B cell (primary cell): ENCODE results near the gene DDI2. TPM values are rescaled to one million over a fixed set of nuclear protein-coding genes. Genes with fewer than 3 reads are reported as not detected.

Experiments
- ATAC-seq: fragments of 200-7000 bp; cut with Tn5 transposase; one replicate; pipeline ENCODE4 v1.10.0; 2021; ENCODE audit warnings: low read depth, mild to moderate bottlenecking, moderate number of reproducible peaks, moderate library complexity
- CTCF ChIA-PET: fragments of 350-600 bp; sonication (Branson Sonifier 250); formaldehyde crosslinking; loops from one replicate; lab custom pipeline; 2021; ENCODE audit warnings: antibody characterized with exemption, inconsistent platforms; lab: Charles Lee
- POLR2A ChIA-PET: fragments of 350-600 bp; sonication (Branson Sonifier 250); formaldehyde crosslinking; loops from one replicate; lab custom pipeline; 2021; ENCODE audit warnings: antibody characterized with exemption; lab: Charles Lee
- DNase-seq: peaks from one replicate; pipeline ENCODE4 v3.0.0; 2013
- H2AFZ ChIP-seq: 2 replicates; pipeline ENCODE4 v1.6.1; 2012; ENCODE audit warnings: mild to moderate bottlenecking, low read depth, low read length; ENCODE audit not compliant: insufficient read depth, poor library complexity, severe bottlenecking
- H3K27ac ChIP-seq, 2 donors: 1 replicate in 1 of 2; 2 replicates in 1 of 2; pipeline ENCODE4 v1.5.1; 2012 to 2013; ENCODE audit warnings: low read length in 2 of 2, mild to moderate bottlenecking in 2 of 2, moderate library complexity in 1 of 2
- H3K27me3 ChIP-seq, 4 experiments: fragments of 200-600 bp in 1 of 4; sonication (generic) in 1 of 4; replicated peaks in 1 of 4; 1 replicate in 2 of 4; 2 replicates in 2 of 4; pipeline versions ENCODE4 v1.6.1 to v1.7.0; 2013 to 2016; ENCODE audit warnings: low read length in 3 of 4, mild to moderate bottlenecking in 2 of 4, mixed read lengths in 1 of 4, moderate library complexity in 1 of 4; ENCODE audit not compliant: insufficient read depth in 4 of 4, control insufficient read depth in 3 of 4; ENCODE audit errors: control extremely low read depth in 1 of 4
- H3K36me3 ChIP-seq, 2 experiments: replicated peaks in 1 of 2; 1 replicate in 1 of 2; 2 replicates in 1 of 2; pipeline versions ENCODE4 v1.6.1 to v1.7.1; 2013; ENCODE audit warnings: low read length in 1 of 2; ENCODE audit not compliant: insufficient read depth in 2 of 2, control insufficient read depth in 1 of 2; ENCODE audit errors: control extremely low read depth in 1 of 2, extremely low read depth in 1 of 2
- H3K4me1 ChIP-seq, 2 donors: fragments of 200-600 bp in 1 of 2; sonication (generic) in 1 of 2; 1 replicate in 1 of 2; 2 replicates in 1 of 2; pipeline versions ENCODE4 v1.5.1 to v1.6.1; 2013 to 2017; ENCODE audit warnings: low read length in 2 of 2; ENCODE audit not compliant: control insufficient read depth in 2 of 2, insufficient read depth in 2 of 2
- H3K4me2 ChIP-seq: replicated peaks from 2 replicates; pipeline ENCODE3; 2012; ENCODE audit warnings: mild to moderate bottlenecking, low read depth, low read length; ENCODE audit not compliant: poor library complexity, severe bottlenecking
- H3K4me3 ChIP-seq, 5 experiments: fragments of 200-600 bp in 1 of 5; sonication (generic) in 1 of 5; 1 replicate in 3 of 5; 2 replicates in 2 of 5; pipeline versions ENCODE4 v1.5.1 to v1.7.0; 2011 to 2016; ENCODE audit warnings: low read length in 4 of 5, mild to moderate bottlenecking in 4 of 5, low read depth in 2 of 5, control low read depth in 1 of 5, moderate library complexity in 1 of 5; ENCODE audit not compliant: insufficient read depth in 1 of 5; ENCODE audit errors: control extremely low read depth in 1 of 5, extremely low read depth in 1 of 5
- H3K79me2 ChIP-seq: fragments of 200-600 bp; sonication (generic); one replicate; pipeline ENCODE4 v1.6.0; 2016; ENCODE audit warnings: low read length; ENCODE audit not compliant: control insufficient read depth, insufficient read depth
- H3K9ac ChIP-seq: fragments of 200-600 bp; sonication (generic); 2 replicates; pipeline ENCODE4 v1.6.1; 2017; ENCODE audit warnings: mild to moderate bottlenecking, low read length, moderate library complexity
- H3K9me3 ChIP-seq, 3 donors: one replicate each; pipeline versions ENCODE4 v1.6.1 to v1.7.1; 2013; ENCODE audit warnings: low read length in 2 of 3; ENCODE audit not compliant: control insufficient read depth in 2 of 3, insufficient read depth in 1 of 3; ENCODE audit errors: control extremely low read depth in 1 of 3
- H4K20me1 ChIP-seq: 2 replicates; pipeline ENCODE4 v1.6.0; 2012; ENCODE audit warnings: mild to moderate bottlenecking, low read length; ENCODE audit not compliant: insufficient read depth, control insufficient read depth, poor library complexity, severe bottlenecking
- H3K27ac Mint-ChIP-seq: one replicate; pipeline ENCODE4 v1.8.0; 2021; ENCODE audit warnings: mixed read lengths
- H3K27me3 Mint-ChIP-seq: one replicate; pipeline ENCODE4 v1.8.0; 2021; ENCODE audit warnings: mixed read lengths
- H3K4me1 Mint-ChIP-seq: one replicate; pipeline ENCODE4 v1.8.0; 2021; ENCODE audit warnings: mixed read lengths
- H3K4me3 Mint-ChIP-seq: one replicate; pipeline ENCODE4 v1.8.0; 2021; ENCODE audit warnings: mixed read lengths
- H3K9me3 Mint-ChIP-seq: one replicate; pipeline ENCODE4 v1.8.0; 2022; ENCODE audit warnings: mixed read lengths; ENCODE audit not compliant: insufficient read depth
- EZH2 ChIP-seq: IDR thresholded peaks from 2 replicates; pipeline ENCODE4 v1.6.1; 2012; ENCODE audit warnings: borderline replicate concordance, low read depth, mild to moderate bottlenecking, moderate library complexity, low read length; ENCODE audit not compliant: insufficient read depth, poor library complexity, severe bottlenecking
- WGBS: methylation state at CpG from one replicate; pipeline ENCODE4 v1.1.5; 2013; ENCODE audit warnings: missing lambda C conversion rate; ENCODE audit not compliant: insufficient coverage; 5-methylcytosine and 5-hydroxymethylcytosine counted together
- intact Hi-C: fragments of 100-400 bp; cut with micrococcal nuclease; formaldehyde crosslinking; loops from one replicate; pipeline ENCODE4 v1.10.0; 2022
- polyA plus RNA-seq: library from polyadenylated mRNA; depleted of rRNA; stranded (reverse); fragments of >200 nt; gene quantifications from 2 replicates; pipeline ENCODE4 v1.2.3, GENCODE V29; 2012
- total RNA-seq, 2 donors: library from RNA; stranded (reverse); fragments of 120-200 nt in 1 of 2; gene quantifications; 1 replicate in 1 of 2; 2 replicates in 1 of 2; pipeline versions ENCODE4 v1.2.3 to v1.2.4, GENCODE V29; 2013 to 2022
- TF ChIP-seq, protein P1 (sequence below): fragments of 200-600 bp; IDR thresholded peaks from one replicate; pipeline ENCODE4 v1.8.0; 2022; ENCODE audit warnings: antibody characterized with exemption, mild to moderate bottlenecking

Gene DDI2
- total and polyA plus RNA-seq, 2 donors (not counting 1 experiment from before 2014, with no cell fraction given), result 8.5 to 61.0 TPM

DNA sequence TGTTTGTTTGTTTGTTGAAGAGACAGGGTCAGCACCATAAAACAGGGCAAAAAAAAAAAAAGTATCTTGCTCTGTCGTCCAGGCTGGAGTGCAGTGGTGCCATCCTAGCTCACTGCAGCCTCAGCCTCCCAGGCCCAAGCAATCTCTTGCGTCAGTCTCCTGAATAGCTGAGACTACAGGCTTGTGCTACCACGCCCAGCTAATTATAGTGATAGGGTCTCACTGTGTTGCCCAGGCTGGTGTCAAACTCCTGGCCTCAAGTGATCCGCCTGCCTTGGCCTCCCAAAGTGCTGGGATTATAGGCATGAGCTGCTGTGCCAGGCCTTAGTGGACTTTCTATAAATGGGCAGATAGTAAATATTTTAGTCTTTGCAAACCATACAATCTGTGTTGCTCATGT lies 19.2 kb downstream of the DDI2 start:
- ChIA-PET POLR2A (interaction anchor here (0.6 kb wide), 1 partner anchor 15 kb away, joined by 3 read pairs; no protein-coding TSS in a partner anchor), CTCF (interaction anchor here (1.0 to 1.3 kb wide), 2 partner anchors 9 to 11 kb away, joined by 3 read pairs; no protein-coding TSS in a partner anchor)

DNA sequence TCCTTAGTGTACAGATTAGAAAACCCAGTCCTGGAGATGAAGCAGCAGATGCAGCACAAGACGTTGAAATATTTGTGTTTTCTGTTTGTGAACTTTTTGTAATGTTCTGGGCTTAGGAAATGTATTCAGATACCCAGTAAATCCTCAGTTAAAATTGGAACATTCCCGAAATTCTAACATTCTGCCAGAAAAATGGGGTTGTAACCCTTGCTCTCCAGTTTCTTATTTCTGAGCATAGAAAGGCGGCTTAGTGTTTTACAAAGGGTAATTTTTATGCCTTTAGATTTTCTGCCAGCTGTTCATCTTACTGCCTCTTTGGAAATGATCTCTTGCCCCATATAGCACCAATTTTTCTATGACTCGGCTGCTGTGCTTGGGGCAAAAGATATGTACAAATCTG lies 20.6 kb downstream of the DDI2 start:
- ATAC-seq, result no peak
- Histone ChIP-seq H4K20me1 (peaks cover 11% of the 10 kb centered on the region), H3K36me3 (peaks cover 8 to 86% of the 10 kb centered on the region in 2 experiments), H3K27me3 (no peaks in the 10 kb centered on the region), H3K79me2 (peaks cover 60% of the 10 kb centered on the region), H2AFZ (no peak overlapping the region), H3K9ac (no peak overlapping the region), H3K9me3 (no peaks in the 10 kb centered on the region), H3K27ac (no peak overlapping the region), H3K4me3 (no peak overlapping the region), H3K4me1 (no peaks in the 10 kb centered on the region), H3K4me2 (no peak overlapping the region)
- WGBS, result no CpG with 5 or more reads among the region's 4 CpGs
- H3K4me3 Mint-ChIP-seq, result no peak overlapping the region
- intact Hi-C loops, result no loop called here
- no peak for DNase-seq
- H3K27ac Mint-ChIP-seq, result no peak overlapping the region
- no peaks in the 10 kb centered on the region for H3K27me3 Mint-ChIP-seq
- no peaks in the 10 kb centered on the region for H3K9me3 Mint-ChIP-seq
- TF ChIP-seq, protein P1, sequence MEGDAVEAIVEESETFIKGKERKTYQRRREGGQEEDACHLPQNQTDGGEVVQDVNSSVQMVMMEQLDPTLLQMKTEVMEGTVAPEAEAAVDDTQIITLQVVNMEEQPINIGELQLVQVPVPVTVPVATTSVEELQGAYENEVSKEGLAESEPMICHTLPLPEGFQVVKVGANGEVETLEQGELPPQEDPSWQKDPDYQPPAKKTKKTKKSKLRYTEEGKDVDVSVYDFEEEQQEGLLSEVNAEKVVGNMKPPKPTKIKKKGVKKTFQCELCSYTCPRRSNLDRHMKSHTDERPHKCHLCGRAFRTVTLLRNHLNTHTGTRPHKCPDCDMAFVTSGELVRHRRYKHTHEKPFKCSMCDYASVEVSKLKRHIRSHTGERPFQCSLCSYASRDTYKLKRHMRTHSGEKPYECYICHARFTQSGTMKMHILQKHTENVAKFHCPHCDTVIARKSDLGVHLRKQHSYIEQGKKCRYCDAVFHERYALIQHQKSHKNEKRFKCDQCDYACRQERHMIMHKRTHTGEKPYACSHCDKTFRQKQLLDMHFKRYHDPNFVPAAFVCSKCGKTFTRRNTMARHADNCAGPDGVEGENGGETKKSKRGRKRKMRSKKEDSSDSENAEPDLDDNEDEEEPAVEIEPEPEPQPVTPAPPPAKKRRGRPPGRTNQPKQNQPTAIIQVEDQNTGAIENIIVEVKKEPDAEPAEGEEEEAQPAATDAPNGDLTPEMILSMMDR, result no peak
- TF ChIP-seq EZH2, result no peak
- ChIA-PET CTCF (no interaction called here), POLR2A (interaction anchor here (0.7 kb wide), 1 partner anchor 82 kb away, joined by 4 read pairs; no protein-coding TSS in a partner anchor)
- H3K4me1 Mint-ChIP-seq, result no peaks in the 10 kb centered on the region

More for the DNA sequence above, 19.2 kb downstream of the DDI2 start:
- Histone ChIP-seq H3K4me3 (no peak overlapping the region), H3K27me3 (no peaks in the 10 kb centered on the region), H3K9me3 (no peaks in the 10 kb centered on the region), H3K27ac (no peak overlapping the region), H3K79me2 (peaks cover 65% of the 10 kb centered on the region), H3K9ac (no peak overlapping the region), H3K36me3 (peaks cover 9 to 88% of the 10 kb centered on the region in 2 experiments), H4K20me1 (peaks cover 11% of the 10 kb centered on the region), H2AFZ (no peak overlapping the region), H3K4me1 (no peaks in the 10 kb centered on the region), H3K4me2 (no peak overlapping the region)
- WGBS, result 90% methylated on average over 3 of the region's 4 CpGs
- intact Hi-C loops, result no loop called here
- H3K9me3 Mint-ChIP-seq, result no peaks in the 10 kb centered on the region
- no peaks in the 10 kb centered on the region for H3K4me1 Mint-ChIP-seq
- H3K27me3 Mint-ChIP-seq, result no peaks in the 10 kb centered on the region
- TF ChIP-seq, protein P1, result no peak
- no peak for TF ChIP-seq EZH2
- DNase-seq (no peak), ATAC-seq (no peak)
- H3K27ac Mint-ChIP-seq, result no peak overlapping the region
- H3K4me3 Mint-ChIP-seq, result no peak overlapping the region
